Measurements from ENCODE around the gene PPP1R37.
A peak's percentile ranks its signal among the peaks of the same experiment; 100 is the strongest.

Gene PPP1R37

GRCh38 chr19:45161738-45162607 lies 69.0 kb downstream of the PPP1R37 start:
- DNase-seq (ENCODE audit: low read depth, low spot score): no peak
- TF ChIP-seq CTCF (IDR thresholded peaks at IDR 0.05; ENCODE audit: insufficient read depth, low read length, missing control alignments): peak; percentile 77
- CTCF ChIA-PET: interaction anchor here (1.1 to 1.6 kb wide), 3 partner anchors 9 to 88 kb away, joined by 3 to 5 read pairs (median 3); no protein-coding TSS in a partner anchor
- POLR2A ChIA-PET: no interaction called here
- H3K4me3 ChIP-seq (ENCODE audit: low read depth, low read length): no peak overlapping the region

DNA sequence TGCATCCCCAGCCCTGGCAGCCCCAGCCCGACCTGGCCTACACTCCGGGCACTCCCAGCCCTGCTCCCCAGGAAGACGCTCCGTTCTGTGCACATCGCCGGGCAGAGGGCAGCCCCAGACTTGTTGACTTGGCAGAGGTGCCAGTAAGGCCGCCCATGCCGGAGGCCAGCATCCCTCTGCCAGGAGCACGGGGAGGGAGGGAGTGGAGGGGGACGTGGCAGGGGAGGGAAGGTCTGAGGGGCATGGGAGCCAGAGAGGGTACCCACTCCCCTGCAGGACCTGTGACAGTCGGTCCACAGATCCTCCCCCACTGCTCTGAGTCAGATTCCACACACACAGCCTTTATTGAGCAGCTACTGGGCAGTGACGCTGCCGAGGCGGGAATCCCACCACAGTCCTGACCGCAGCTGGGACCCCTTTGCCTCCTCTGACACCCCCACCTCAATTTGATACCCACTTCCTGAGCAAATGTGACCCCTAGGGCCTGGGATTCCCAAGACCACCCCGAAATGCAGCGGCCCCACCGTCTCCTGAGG lies 69.7 kb downstream of the PPP1R37 start:
- no peak for DNase-seq (ENCODE audit: low read depth, low spot score)
- CTCF ChIA-PET: interaction anchor here (1.1 to 1.6 kb wide), 2 partner anchors 9 to 87 kb away, joined by 3 to 5 read pairs; no protein-coding TSS in a partner anchor
- H3K4me3 ChIP-seq (ENCODE audit: low read depth, low read length): no peak overlapping the region
- POLR2A ChIA-PET: no interaction called here
- no peak for TF ChIP-seq CTCF (IDR thresholded peaks at IDR 0.05; ENCODE audit: insufficient read depth, low read length, missing control alignments)

GRCh38 chr19:45163156-45163555 lies 70.2 kb downstream of the PPP1R37 start:
- no peak overlapping the region for H3K4me3 ChIP-seq (ENCODE audit: low read depth, low read length)
- POLR2A ChIA-PET: interaction anchor here (0.6 kb wide), 1 partner anchor 153 kb away, joined by 3 read pairs; no protein-coding TSS in a partner anchor
- CTCF ChIA-PET: interaction anchor here (1.6 kb wide), 1 partner anchor 87 kb away, joined by 3 read pairs; no protein-coding TSS in a partner anchor
- DNase-seq (ENCODE audit: low read depth, low spot score): no peak
- TF ChIP-seq CTCF (IDR thresholded peaks at IDR 0.05; ENCODE audit: insufficient read depth, low read length, missing control alignments): no peak

- DNase-seq (ENCODE audit: low read depth, low spot score): no peak
- ChIA-PET CTCF (interaction anchor here (1.1 to 1.6 kb wide), 4 partner anchors 10 to 86 kb away, joined by 3 to 6 read pairs (median 4); partner anchors contain the start of genes BLOC1S3 and TRAPPC6A), POLR2A (interaction anchor here (0.6 to 1.0 kb wide), 2 partner anchors 15 to 152 kb away, joined by 3 read pairs; partner anchors contain the start of gene BLOC1S3)
- no peak overlapping the region for H3K4me3 ChIP-seq (ENCODE audit: low read depth, low read length)
- no peak for TF ChIP-seq CTCF (IDR thresholded peaks at IDR 0.05; ENCODE audit: insufficient read depth, low read length, missing control alignments)
Measured at GRCh38 chr19:45163751-45164460, 70.9 kb downstream of the PPP1R37 start.

- H3K4me3 ChIP-seq (ENCODE audit: low read depth, low read length): no peak overlapping the region
- CTCF ChIA-PET: interaction anchor here (1.1 to 1.5 kb wide), 4 partner anchors 9 to 72 kb away, joined by 3 to 6 read pairs (median 4); partner anchors contain the start of genes BLOC1S3, PPP1R37 and TRAPPC6A
- no peak for TF ChIP-seq CTCF (IDR thresholded peaks at IDR 0.05; ENCODE audit: insufficient read depth, low read length, missing control alignments)
- POLR2A ChIA-PET: interaction anchor here (1.0 kb wide), 1 partner anchor 14 kb away, joined by 3 read pairs; the partner anchor contains the start of gene BLOC1S3
- peak; percentile 10 for DNase-seq (ENCODE audit: low read depth, low spot score)
Measured at GRCh38 chr19:45164577-45165335, 71.8 kb downstream of the PPP1R37 start.
